Activated naive CD4-positive, alpha-beta T cell treated with anti-CD3 and anti-CD28 coated beads, Interleukin-2, amount 50 U/mL, for 72 hours (primary cell): ENCODE measurements around the gene VWF. TPM values are rescaled to one million over a fixed set of nuclear protein-coding genes. Genes with fewer than 3 reads are reported as not detected.
A peak's percentile ranks its signal among the peaks of the same experiment; 100 is the strongest.
"Not testable (repeated sequence)": the region's sequence is repeated elsewhere in the genome, so short reads cannot be mapped to it uniquely, and the experiment has no call there.

Experiments used
- ATAC-seq, 2 donors: fragments of 150-1000 bp; cut with Tn5 transposase; 2 replicates each; pipeline ENCODE4 v1.10.0; 2021; ENCODE audit warnings: mild to moderate bottlenecking in 2 of 2, moderate library complexity in 2 of 2
- DNase-seq, 2 donors: peaks; one replicate each; pipeline ENCODE4 v3.0.0; 2021 to 2022; ENCODE audit warnings: low spot score in 2 of 2
- H3K27ac Mint-ChIP-seq, 2 donors: one replicate each; pipeline ENCODE4 v1.8.0; 2022; ENCODE audit warnings: mild to moderate bottlenecking in 2 of 2, mixed read lengths in 2 of 2
- H3K36me3 Mint-ChIP-seq, 2 donors: one replicate each; pipeline ENCODE4 v1.8.0; 2022; ENCODE audit warnings: mixed read lengths in 2 of 2
- H3K9me3 Mint-ChIP-seq, 2 donors: one replicate each; pipeline ENCODE4 v1.8.0; 2022; ENCODE audit warnings: mixed read lengths in 2 of 2
- total RNA-seq, 2 donors: library from RNA; stranded (reverse); gene quantifications; one replicate each; pipeline ENCODE4 v1.2.3, GENCODE V29; 2022

Gene VWF
- total RNA-seq, 2 donors from 2014 or later, result 0.12 TPM; not detected in 1

GRCh38 chr12:6042446-6042845 lies 82.0 kb downstream of the VWF start:
- ATAC-seq (no peak), DNase-seq (no peak)
- no peaks in the 10 kb centered on the region for H3K9me3 Mint-ChIP-seq
- H3K27ac Mint-ChIP-seq, result no peak overlapping the region
- H3K36me3 Mint-ChIP-seq, result no peaks in the 10 kb centered on the region

GRCh38 chr12:6041891-6042290 lies 82.6 kb downstream of the VWF start:
- H3K36me3 Mint-ChIP-seq, result no peaks in the 10 kb centered on the region
- ATAC-seq (no peak), DNase-seq (no peak)
- H3K9me3 Mint-ChIP-seq, result no peaks in the 10 kb centered on the region
- H3K27ac Mint-ChIP-seq, result no peak overlapping the region

GRCh38 chr12:6040815-6041214 lies 83.7 kb downstream of the VWF start:
- no peaks in the 10 kb centered on the region for H3K9me3 Mint-ChIP-seq
- H3K27ac Mint-ChIP-seq, result no peak overlapping the region
- H3K36me3 Mint-ChIP-seq, result no peaks in the 10 kb centered on the region
- no peak for DNase-seq
- ATAC-seq, result no peak

GRCh38 chr12:6039894-6040601 lies 84.4 kb downstream of the VWF start:
- ATAC-seq (peak; percentile 74 to 75), DNase-seq (peak in 1 of 2 donors; percentile 48)
- H3K27ac Mint-ChIP-seq, result no peak overlapping the region
- no peaks in the 10 kb centered on the region for H3K36me3 Mint-ChIP-seq
- no peaks in the 10 kb centered on the region for H3K9me3 Mint-ChIP-seq

GRCh38 chr12:6038160-6038559 lies 86.3 kb downstream of the VWF start:
- Mint-ChIP-seq H3K9me3 (no peaks in the 10 kb centered on the region), H3K36me3 (no peaks in the 10 kb centered on the region), H3K27ac (no peak overlapping the region)
- DNase-seq (peak in 1 of 2 donors; percentile 60), ATAC-seq (peak; percentile 73 to 90)

- no peak for ATAC-seq
- H3K27ac Mint-ChIP-seq, result no peak overlapping the region
- no peak for DNase-seq
- H3K9me3 Mint-ChIP-seq, result no peaks in the 10 kb centered on the region
- no peaks in the 10 kb centered on the region for H3K36me3 Mint-ChIP-seq
Observed at GRCh38 chr12:6037459-6037858, 87.0 kb downstream of the VWF start.

GRCh38 chr12:6036509-6036908 lies 88.0 kb downstream of the VWF start:
- Mint-ChIP-seq H3K27ac (no peak overlapping the region), H3K36me3 (no peaks in the 10 kb centered on the region), H3K9me3 (no peaks in the 10 kb centered on the region)
- DNase-seq (no peak), ATAC-seq (no peak)

GRCh38 chr12:6034596-6034995 lies 89.9 kb downstream of the VWF start:
- DNase-seq, result no peak
- no peaks in the 10 kb centered on the region for H3K9me3 Mint-ChIP-seq
- no peak overlapping the region for H3K27ac Mint-ChIP-seq
- no peaks in the 10 kb centered on the region for H3K36me3 Mint-ChIP-seq
- ATAC-seq, result no peak

GRCh38 chr12:6033546-6033945 lies 90.9 kb downstream of the VWF start:
- Mint-ChIP-seq H3K36me3 (no peaks in the 10 kb centered on the region), H3K27ac (no peak overlapping the region), H3K9me3 (no peaks in the 10 kb centered on the region)
- DNase-seq (no peak), ATAC-seq (no peak)

GRCh38 chr12:6032726-6033125 lies 91.7 kb downstream of the VWF start:
- H3K36me3 Mint-ChIP-seq, result no peaks in the 10 kb centered on the region
- no peak for DNase-seq
- H3K9me3 Mint-ChIP-seq, result no peaks in the 10 kb centered on the region
- ATAC-seq, result no peak
- H3K27ac Mint-ChIP-seq, result no peak overlapping the region

- Mint-ChIP-seq H3K9me3 (peaks cover 5 to 6% of the 10 kb centered on the region in 2 donors), H3K36me3 (no peaks in the 10 kb centered on the region), H3K27ac (no peak overlapping the region)
- no peak for ATAC-seq
- no peak for DNase-seq
Observed at GRCh38 chr12:6031001-6031400, 93.5 kb downstream of the VWF start.

GRCh38 chr12:6030081-6030480 lies 94.4 kb downstream of the VWF start:
- Mint-ChIP-seq H3K36me3 (no peaks in the 10 kb centered on the region), H3K9me3 (peaks cover 5 to 6% of the 10 kb centered on the region in 2 donors), H3K27ac (no peak overlapping the region)
- DNase-seq, result no peak
- no peak for ATAC-seq

GRCh38 chr12:6029401-6029800 lies 95.1 kb downstream of the VWF start:
- no peak overlapping the region for H3K27ac Mint-ChIP-seq
- peaks cover 5 to 6% of the 10 kb centered on the region in 2 donors for H3K9me3 Mint-ChIP-seq
- no peak for DNase-seq
- H3K36me3 Mint-ChIP-seq, result no peaks in the 10 kb centered on the region
- ATAC-seq, result no peak

GRCh38 chr12:6026998-6027397 lies 97.5 kb downstream of the VWF start:
- Mint-ChIP-seq H3K27ac (no peak overlapping the region), H3K9me3 (peaks cover 5 to 6% of the 10 kb centered on the region in 2 donors), H3K36me3 (no peaks in the 10 kb centered on the region)
- no peak for ATAC-seq
- no peak for DNase-seq

GRCh38 chr12:6025703-6026298 lies 98.7 kb downstream of the VWF start:
- H3K9me3 Mint-ChIP-seq, ATAC-seq, H3K36me3 Mint-ChIP-seq, DNase-seq, H3K27ac Mint-ChIP-seq: not testable (repeated sequence)

- not testable (repeated sequence) for DNase-seq, H3K36me3 Mint-ChIP-seq, H3K9me3 Mint-ChIP-seq, ATAC-seq, H3K27ac Mint-ChIP-seq
Observed at GRCh38 chr12:6024066-6024465, 100.4 kb downstream of the VWF start.

GRCh38 chr12:6020930-6021329 lies 103.5 kb downstream of the VWF start:
- H3K27ac Mint-ChIP-seq, result no peak overlapping the region

GRCh38 chr12:6020511-6020910 lies 104.0 kb downstream of the VWF start:
- not testable (repeated sequence) for H3K9me3 Mint-ChIP-seq, H3K27ac Mint-ChIP-seq, ATAC-seq, H3K36me3 Mint-ChIP-seq, DNase-seq

More at GRCh38 chr12:6020930-6021329, 103.5 kb downstream of the VWF start:
- ATAC-seq (no peak), DNase-seq (no peak)
- Mint-ChIP-seq H3K9me3 (no peaks in the 10 kb centered on the region), H3K36me3 (no peaks in the 10 kb centered on the region)
